ENCODE data around the gene ARHGAP35. TPM values are rescaled to one million over a fixed set of nuclear protein-coding genes. Genes with fewer than 3 reads are reported as not detected.

The ARHGAP35 gene
- total and polyA plus RNA-seq, 10 of the 15 experiments (the other 5 are each of a cell fraction or from before 2014, with no cell fraction given): 0.85 to 29.9 (median 11.5) TPM

GRCh38 chr19:46907880-46908279 lies 47.1 kb downstream of the ARHGAP35 start (continued):
- TF ChIP-seq BCLAF1 (IDR thresholded peaks at IDR 0.05) (no peak), BCL11A (IDR thresholded peaks at IDR 0.05; ENCODE audit: low read depth, low read length) (no peak), CBX5 (IDR thresholded peaks at IDR 0.05; ENCODE audit: low read depth) (no peak), ZNF24 (IDR thresholded peaks at IDR 0.05) (no peak)

GRCh38 chr19:46909356-46909755 lies 48.6 kb downstream of the ARHGAP35 start:
- SMC1A ChIA-PET (ENCODE audit: uncharacterized antibody, unreplicated experiment): interaction anchor here (1.1 to 2.3 kb wide), 3 partner anchors 10 to 41 kb away, joined by 3 to 8 read pairs (median 3); no protein-coding TSS in a partner anchor
- CTCF ChIA-PET: interaction anchor here (1.8 kb wide), 1 partner anchor 16 kb away, joined by 13 read pairs; no protein-coding TSS in a partner anchor
- BruUV-seq (replicated peaks): no TSS peak
- no peaks in the 10 kb centered on the region for H3K36me3 ChIP-seq (ENCODE audit: control insufficient read depth in 2 of 2, insufficient read depth in 2 of 2, low read length in 1 of 2)
- ATAC-seq: no peak
- H3K4me1 ChIP-seq (ENCODE audit: control insufficient read depth, insufficient read depth, low read length): peaks cover 9% of the 10 kb centered on the region; the same call in 1 of the 2 replicates
- H3K79me2 ChIP-seq (ENCODE audit: control insufficient read depth, insufficient read depth, low read length): peaks cover 19% of the 10 kb centered on the region
- H3K4me3 ChIP-seq: no peak overlapping the region
- no peak overlapping the region for H2AFZ ChIP-seq (ENCODE audit: control insufficient read depth, low read depth, low read length)
- no peak for DNase-seq (ENCODE audit: low read depth, low spot score)
- peaks cover 5% of the 10 kb centered on the region; the same call in 1 of the 2 replicates for H4K20me1 ChIP-seq (ENCODE audit: control insufficient read depth, insufficient read depth)
- intact Hi-C loops (cut with micrococcal nuclease; ENCODE audit: unreplicated experiment): no loop called here
- no peaks in the 10 kb centered on the region for H3K27me3 ChIP-seq (replicated peaks in 1 of 2; ENCODE audit: control insufficient read depth in 2 of 2, insufficient read depth in 2 of 2, low read length in 1 of 2)
- RAD21 ChIA-PET (ENCODE audit: unreplicated experiment): no interaction called here
- H3K9ac ChIP-seq (ENCODE audit: control insufficient read depth, insufficient read depth, low read length): no peak overlapping the region
- 95% methylated on average over 4 of the region's 4 CpGs for WGBS (ENCODE audit: insufficient coverage, insufficient replicate concordance, low lambda C conversion rate, missing lambda C conversion rate)
- in situ Hi-C loops (cut with MboI): no loop called here
- H3K4me2 ChIP-seq (ENCODE audit: control insufficient read depth, insufficient read depth): no peak overlapping the region
- no peak for FAIRE-seq
- H3K27ac ChIP-seq (ENCODE audit: control insufficient read depth, insufficient read depth): no peak overlapping the region
- no peaks in the 10 kb centered on the region for H3K9me3 ChIP-seq (replicated peaks; ENCODE audit: control insufficient read depth, insufficient read depth, low read length)
- POLR2A ChIA-PET: interaction anchor here (0.9 kb wide), 1 partner anchor 79 kb away, joined by 3 read pairs; no protein-coding TSS in a partner anchor
- TF ChIP-seq POLR2AphosphoS5 (IDR thresholded peaks at IDR 0.05; ENCODE audit: low read length) (no peak), NR2F1 (conservative IDR thresholded peaks at IDR 0.05) (no peak), EGR1 (IDR thresholded peaks at IDR 0.05; ENCODE audit: borderline replicate concordance in 1 of 2, low read depth in 2 of 2, low read length in 2 of 2) (no peak), MTA2 (IDR thresholded peaks at IDR 0.05; ENCODE audit: low read depth) (no peak), KAT2A (conservative IDR thresholded peaks at IDR 0.05; ENCODE audit: control insufficient read depth, low read depth, low read length) (no peak), HDAC6 (IDR thresholded peaks at IDR 0.05; ENCODE audit: unreplicated experiment) (no peak), BCL3 (IDR thresholded peaks at IDR 0.05; ENCODE audit: borderline replicate concordance, insufficient read depth, low read depth, low read length, poor library complexity, severe bottlenecking) (no peak), ATF2 (IDR thresholded peaks at IDR 0.05; ENCODE audit: low read length) (no peak), ZBTB33 (IDR thresholded peaks at IDR 0.05) (no peak), JUND (IDR thresholded peaks at IDR 0.05; ENCODE audit: low read depth, low read length) (no peak)

All from GM12878 (cell line).